Stimulated activated naive CD4-positive, alpha-beta T cell (primary cell): ENCODE data around the gene ARFIP1.
"Not testable (repeated sequence)": the region's sequence is repeated elsewhere in the genome, so short reads cannot be mapped to it uniquely, and the experiment has no call there.

ENCODE experiments used
- DNase-seq, 6 experiments: peaks; one replicate each; lab custom pipeline; 2025; lab: John Stamatoyannopoulos, UW

The ARFIP1 gene

GRCh38 chr4:152896811-152897210 is 117.1 kb downstream of the ARFIP1 start:
- DNase-seq, result no peak

- not testable (repeated sequence) for DNase-seq
Measured at GRCh38 chr4:152898133-152898532, 118.4 kb downstream of the ARFIP1 start.

- DNase-seq, result no peak
Measured at GRCh38 chr4:152898606-152899005, 118.9 kb downstream of the ARFIP1 start.

- no peak for DNase-seq
Measured at GRCh38 chr4:152900395-152900794, 120.6 kb downstream of the ARFIP1 start.

GRCh38 chr4:152901205-152901604 is 121.5 kb downstream of the ARFIP1 start:
- DNase-seq, result no peak

GRCh38 chr4:152903658-152904057 is 123.9 kb downstream of the ARFIP1 start:
- no peak for DNase-seq

- no peak for DNase-seq
Measured at GRCh38 chr4:152909901-152910300, 130.1 kb downstream of the ARFIP1 start.

GRCh38 chr4:152910521-152910920 is 130.8 kb downstream of the ARFIP1 start:
- DNase-seq, result no peak

GRCh38 chr4:152917543-152918395 is 138.0 kb downstream of the ARFIP1 start:
- no peak for DNase-seq

- DNase-seq, result no peak
Measured at GRCh38 chr4:152919826-152920225, 140.1 kb downstream of the ARFIP1 start.

GRCh38 chr4:152920768-152921167 is 141.0 kb downstream of the ARFIP1 start:
- DNase-seq, result no peak

GRCh38 chr4:152921284-152921683 is 141.5 kb downstream of the ARFIP1 start:
- no peak for DNase-seq

GRCh38 chr4:152925851-152926250 is 146.1 kb downstream of the ARFIP1 start:
- DNase-seq, result no peak

GRCh38 chr4:152926959-152927358 is 147.2 kb downstream of the ARFIP1 start:
- DNase-seq, result no peak

GRCh38 chr4:152927737-152928136 is 148.0 kb downstream of the ARFIP1 start:
- no peak for DNase-seq

GRCh38 chr4:152928286-152928685 is 148.5 kb downstream of the ARFIP1 start:
- no peak for DNase-seq

- no peak for DNase-seq
Measured at GRCh38 chr4:152929888-152930287, 150.1 kb downstream of the ARFIP1 start.

GRCh38 chr4:152935143-152935542 is 155.4 kb downstream of the ARFIP1 start:
- DNase-seq, result no peak

- DNase-seq, result no peak
Measured at GRCh38 chr4:152935631-152936445, 156.1 kb downstream of the ARFIP1 start, which contains the start of gene FHDC1. Gene FHDC1 (plus strand): TSS chr4:152936323. CDS start chr4:152943058, 6,735 bp downstream.

- peak in 1 of 6 experiments; percentile 31 for DNase-seq
Measured at GRCh38 chr4:152936446-152937335, 156.9 kb downstream of the ARFIP1 start.

GRCh38 chr4:152937336-152938236 is 157.8 kb downstream of the ARFIP1 start:
- peak in 2 of 6 experiments; percentile 1 to 10 for DNase-seq
